Esophagus squamous epithelium (tissue), 4 donors: ENCODE results near the gene PRKCB.

Source experiments
- CTCF ChIP-seq, 6 experiments: fragments of 450-650 bp in 4 of 6; fragments of 200-600 bp in 2 of 6; sonication (generic) in 2 of 6; IDR thresholded peaks; one replicate each; pipeline ENCODE4 v1.5.1; 2016 to 2019; ENCODE audit warnings: antibody characterized with exemption in 6 of 6, mild to moderate bottlenecking in 4 of 6, moderate library complexity in 4 of 6
- POLR2A ChIP-seq, 4 donors: fragments of 450-650 bp; IDR thresholded peaks; one replicate each; pipeline ENCODE4 v1.6.1; 2017; ENCODE audit warnings: antibody characterized with exemption in 4 of 4, mild to moderate bottlenecking in 4 of 4, moderate library complexity in 3 of 4

- TF ChIP-seq POLR2A (IDR thresholded peaks at IDR 0.05) (no peak), CTCF (IDR thresholded peaks at IDR 0.05) (no peak)
Observed at GRCh38 chr16:24036038-24036543, 200.3 kb downstream of the PRKCB start.
